H9 (cell line): ENCODE measurements around the gene BNIP1. TPM values are rescaled to one million over a fixed set of nuclear protein-coding genes. Genes with fewer than 3 reads are reported as not detected.

Source experiments
- DNase-seq: peaks from one replicate; pipeline ENCODE4 v3.0.0-alpha.2; 2017
- H2AFZ ChIP-seq: one replicate; pipeline ENCODE4 v1.6.1; 2013; ENCODE audit warnings: mild to moderate bottlenecking, low read length, control low read depth, moderate library complexity
- H2AK5ac ChIP-seq: 2 replicates; pipeline ENCODE4 v1.6.1; 2013; ENCODE audit warnings: low read length, control low read depth, mixed read lengths; ENCODE audit not compliant: insufficient read length
- H2BK120ac ChIP-seq: one replicate; pipeline ENCODE4 v1.6.1; 2013; ENCODE audit warnings: low read depth, mild to moderate bottlenecking, low read length, control low read depth, inconsistent platforms; ENCODE audit not compliant: poor library complexity, severe bottlenecking
- H2BK12ac ChIP-seq: 2 replicates; pipeline ENCODE4 v1.6.1; 2013; ENCODE audit warnings: low read length, control low read depth, mixed read lengths, low read depth; ENCODE audit not compliant: insufficient read length
- H2BK15ac ChIP-seq: 2 replicates; pipeline ENCODE4 v1.6.1; 2013; ENCODE audit warnings: low read depth, low read length, control low read depth
- H2BK20ac ChIP-seq: one replicate; pipeline ENCODE4 v1.6.1; 2013; ENCODE audit warnings: low read depth, mild to moderate bottlenecking, low read length, control low read depth, inconsistent platforms; ENCODE audit not compliant: poor library complexity, severe bottlenecking
- H2BK5ac ChIP-seq: 2 replicates; pipeline ENCODE4 v1.6.1; 2013; ENCODE audit warnings: low read length, control low read depth, mixed read lengths; ENCODE audit not compliant: insufficient read length
- H3K14ac ChIP-seq: 2 replicates; pipeline ENCODE4 v1.6.1; 2013; ENCODE audit warnings: low read length, control low read depth; ENCODE audit not compliant: insufficient read depth
- H3K18ac ChIP-seq: 2 replicates; pipeline ENCODE4 v1.6.1; 2013; ENCODE audit warnings: low read depth, mild to moderate bottlenecking, mixed read lengths, low read length, control low read depth; ENCODE audit not compliant: insufficient read length
- H3K23ac ChIP-seq: 2 replicates; pipeline ENCODE4 v1.6.1; 2013; ENCODE audit warnings: low read length, control low read depth, mixed read lengths, low read depth; ENCODE audit not compliant: insufficient read length
- H3K23me2 ChIP-seq: 2 replicates; pipeline ENCODE4 v1.6.1; 2013; ENCODE audit warnings: low read depth, mild to moderate bottlenecking, mixed read lengths, low read length, control low read depth; ENCODE audit not compliant: insufficient read length, poor library complexity, severe bottlenecking
- H3K27ac ChIP-seq: 2 replicates; pipeline ENCODE4 v1.5.1; 2013; ENCODE audit warnings: low read length, control low read depth, mixed read lengths, low read depth; ENCODE audit not compliant: insufficient read length
- H3K27me3 ChIP-seq: 2 replicates; pipeline ENCODE4 v1.6.1; 2013; ENCODE audit warnings: low read length, control low read depth, inconsistent platforms; ENCODE audit not compliant: insufficient read depth
- H3K4ac ChIP-seq: 2 replicates; pipeline ENCODE4 v1.6.1; 2013; ENCODE audit warnings: low read depth, mild to moderate bottlenecking, control low read depth, inconsistent platforms, low read length, moderate library complexity
- H3K4me1 ChIP-seq: 2 replicates; pipeline ENCODE4 v1.6.1; 2013; ENCODE audit warnings: low read length, control low read depth, inconsistent platforms; ENCODE audit not compliant: insufficient read depth
- H3K4me2 ChIP-seq: 2 replicates; pipeline ENCODE4 v1.6.1; 2013; ENCODE audit warnings: low read length, control low read depth, mixed read lengths; ENCODE audit not compliant: insufficient read length, insufficient read depth
- H3K56ac ChIP-seq: 2 replicates; pipeline ENCODE4 v1.6.1; 2013; ENCODE audit warnings: low read depth, mild to moderate bottlenecking, mixed read lengths, low read length, control low read depth; ENCODE audit not compliant: insufficient read length
- H3K79me1 ChIP-seq: 2 replicates; pipeline ENCODE4 v1.6.1; 2013; ENCODE audit warnings: low read depth, mild to moderate bottlenecking, moderate library complexity, low read length, control low read depth, inconsistent platforms; ENCODE audit not compliant: insufficient read depth, poor library complexity, severe bottlenecking
- H3K79me2 ChIP-seq: 2 replicates; pipeline ENCODE4 v1.6.1; 2013; ENCODE audit warnings: low read length, control low read depth, inconsistent platforms; ENCODE audit not compliant: insufficient read depth
- H3K9ac ChIP-seq: 2 replicates; pipeline ENCODE4 v1.6.1; 2013; ENCODE audit warnings: low read length, control low read depth, mixed read lengths; ENCODE audit not compliant: insufficient read length; ENCODE audit errors: extremely low read depth
- H3K9me3 ChIP-seq: one replicate; pipeline ENCODE4 v1.6.1; 2013; ENCODE audit warnings: low read depth, low read length, inconsistent platforms; ENCODE audit not compliant: control insufficient read depth
- H3T11ph ChIP-seq: one replicate; pipeline ENCODE4 v1.6.1; 2013; ENCODE audit warnings: mild to moderate bottlenecking, low read length, control low read depth, inconsistent platforms
- H4K20me1 ChIP-seq: one replicate; pipeline ENCODE4 v1.6.1; 2013; ENCODE audit not compliant: control insufficient read depth, insufficient read length, insufficient read depth
- H4K5ac ChIP-seq: 2 replicates; pipeline ENCODE4 v1.6.1; 2013; ENCODE audit warnings: low read depth, mild to moderate bottlenecking, mixed read lengths, low read length, control low read depth; ENCODE audit not compliant: insufficient read length
- H4K8ac ChIP-seq: replicated peaks from 2 replicates; pipeline ENCODE4 v1.6.1; 2013; ENCODE audit warnings: low read length, control low read depth, mixed read lengths, low read depth; ENCODE audit not compliant: insufficient read length
- H4K91ac ChIP-seq: 2 replicates; pipeline ENCODE4 v1.6.1; 2013; ENCODE audit warnings: low read depth, mild to moderate bottlenecking, moderate library complexity, mixed read lengths, low read length, control low read depth; ENCODE audit not compliant: insufficient read length
- H3K27ac Mint-ChIP-seq, 3 experiments: 2 replicates in 2 of 3; 3 replicates in 1 of 3; pipeline ENCODE4 v1.8.0; 2020 to 2021; ENCODE audit warnings: mixed read lengths in 3 of 3, mild to moderate bottlenecking in 1 of 3, moderate library complexity in 1 of 3
- H3K27me3 Mint-ChIP-seq: 2 replicates; pipeline ENCODE4 v1.8.0; 2021; ENCODE audit warnings: low read depth, mild to moderate bottlenecking, moderate library complexity, mixed read lengths
- H3K36me3 Mint-ChIP-seq, 3 experiments: 2 replicates in 2 of 3; 3 replicates in 1 of 3; pipeline ENCODE4 v1.8.0; 2020 to 2021; ENCODE audit warnings: low read depth in 3 of 3, mixed read lengths in 3 of 3; ENCODE audit not compliant: insufficient read depth in 1 of 3
- H3K4me1 Mint-ChIP-seq, 2 experiments: 2 replicates each; pipeline ENCODE4 v1.8.0; 2020; ENCODE audit warnings: mixed read lengths in 2 of 2
- H3K4me3 Mint-ChIP-seq, 2 experiments: 2 replicates in 1 of 2; 3 replicates in 1 of 2; pipeline ENCODE4 v1.8.0; 2020 to 2021; ENCODE audit warnings: mild to moderate bottlenecking in 2 of 2, mixed read lengths in 2 of 2, moderate library complexity in 1 of 2
- H3K9me3 Mint-ChIP-seq, 2 experiments: 2 replicates in 1 of 2; 3 replicates in 1 of 2; pipeline ENCODE4 v1.8.0; 2020; ENCODE audit warnings: mild to moderate bottlenecking in 2 of 2, mixed read lengths in 2 of 2, moderate library complexity in 1 of 2
- CTCF ChIP-seq: fragments of 200-600 bp; sonication (generic); conservative IDR thresholded peaks from 3 replicates; pipeline ENCODE4 v1.8.0; 2021; ENCODE audit warnings: antibody characterized with exemption, mild to moderate bottlenecking
- WGBS: extraction: QIAGEN DNeasy Blood & Tissue Kit; methylation state at CpG from one replicate; pipeline ENCODE4 v1.1.7; 2013; ENCODE audit warnings: missing lambda C conversion rate, low lambda C conversion rate, mixed read lengths; ENCODE audit not compliant: insufficient read length; ENCODE audit errors: extremely low coverage; 5-methylcytosine and 5-hydroxymethylcytosine counted together
- total RNA-seq: library from RNA; stranded (reverse); gene quantifications from 2 replicates; pipeline ENCODE4 v1.2.1, GENCODE V29; 2021

BNIP1 gene
- total RNA-seq, 1 experiment from 2014 or later = 8.8 TPM

DNA sequence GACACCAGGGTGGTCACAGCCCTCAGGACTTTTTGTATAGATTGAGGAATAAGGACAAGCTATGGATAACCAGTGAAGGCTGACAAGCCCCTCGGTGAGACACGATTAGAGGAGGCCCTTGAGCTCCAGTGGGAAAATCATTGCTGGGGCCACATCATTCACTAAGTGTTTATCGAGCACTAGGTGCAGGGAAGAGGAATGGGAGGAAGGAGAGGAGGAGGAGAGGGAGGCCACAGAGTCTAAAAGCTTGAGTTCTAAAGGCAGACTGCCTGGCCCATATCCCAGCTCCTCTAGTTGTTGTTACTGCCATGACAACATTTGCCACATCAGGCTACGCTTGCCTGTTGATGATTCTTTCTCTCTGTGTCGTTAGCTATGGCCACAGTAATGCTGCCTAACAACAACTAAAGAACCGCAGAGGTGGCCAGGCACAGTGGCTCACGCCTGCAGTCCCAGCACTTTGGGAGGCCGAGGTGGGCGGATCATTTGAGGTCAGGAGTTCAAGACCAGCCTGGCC lies 53.1 kb downstream of the BNIP1 start:
- no peak for TF ChIP-seq CTCF
- no peak overlapping the region for H4K5ac ChIP-seq
- no peak overlapping the region for H3K27ac Mint-ChIP-seq
- no CpG with 5 or more reads among the region's 9 CpGs for WGBS
- H3K9me3 Mint-ChIP-seq = peaks cover 14% of the 10 kb centered on the region in 2 experiments
- no peak overlapping the region for H3K27ac ChIP-seq
- no peaks in the 10 kb centered on the region for H3K9me3 ChIP-seq
- no peak overlapping the region for H3T11ph ChIP-seq
- no peak overlapping the region for H3K4me3 Mint-ChIP-seq
- no peak for DNase-seq
- H3K4me1 ChIP-seq = no peaks in the 10 kb centered on the region
- peaks cover 1 to 2% of the 10 kb centered on the region in 2 experiments; a peak in 2 of 4 replicates for H3K4me1 Mint-ChIP-seq
- no peak overlapping the region for H2AK5ac ChIP-seq
- H3K56ac ChIP-seq = no peak overlapping the region
- no peaks in the 10 kb centered on the region for H3K23me2 ChIP-seq
- no peak overlapping the region for H2BK5ac ChIP-seq
- no peak overlapping the region for H2BK120ac ChIP-seq
- H3K4me2 ChIP-seq = no peak overlapping the region
- H4K91ac ChIP-seq = no peak overlapping the region
- H4K8ac ChIP-seq = no peak overlapping the region
- no peaks in the 10 kb centered on the region for H3K79me1 ChIP-seq
- no peaks in the 10 kb centered on the region for H4K20me1 ChIP-seq
- H3K14ac ChIP-seq = no peak overlapping the region
- H3K23ac ChIP-seq = no peak overlapping the region
- H2AFZ ChIP-seq = no peak overlapping the region
- peaks cover 0 to 8% (median 6%) of the 10 kb centered on the region in 3 experiments; a peak in 6 of 7 replicates for H3K36me3 Mint-ChIP-seq
- peaks cover 47% of the 10 kb centered on the region for H3K27me3 Mint-ChIP-seq
- no peak overlapping the region for H2BK15ac ChIP-seq
- H2BK20ac ChIP-seq = no peak overlapping the region
- no peaks in the 10 kb centered on the region for H3K79me2 ChIP-seq
- no peak overlapping the region for H3K4ac ChIP-seq
- no peaks in the 10 kb centered on the region; the same call in 1 of the 2 replicates for H3K27me3 ChIP-seq
- H3K9ac ChIP-seq = no peak overlapping the region
- H2BK12ac ChIP-seq = no peak overlapping the region
- H3K18ac ChIP-seq = no peak overlapping the region
